Measurements from ENCODE around the gene DCAF10. TPM values are rescaled to one million over a fixed set of nuclear protein-coding genes. Genes with fewer than 3 reads are reported as not detected.
A peak's percentile ranks its signal among the peaks of the same experiment; 100 is the strongest.

DCAF10 gene
- total and polyA plus RNA-seq, 2 donors (not counting 1 experiment from before 2014, with no cell fraction given): 9.5 to 22.1 TPM

DNA sequence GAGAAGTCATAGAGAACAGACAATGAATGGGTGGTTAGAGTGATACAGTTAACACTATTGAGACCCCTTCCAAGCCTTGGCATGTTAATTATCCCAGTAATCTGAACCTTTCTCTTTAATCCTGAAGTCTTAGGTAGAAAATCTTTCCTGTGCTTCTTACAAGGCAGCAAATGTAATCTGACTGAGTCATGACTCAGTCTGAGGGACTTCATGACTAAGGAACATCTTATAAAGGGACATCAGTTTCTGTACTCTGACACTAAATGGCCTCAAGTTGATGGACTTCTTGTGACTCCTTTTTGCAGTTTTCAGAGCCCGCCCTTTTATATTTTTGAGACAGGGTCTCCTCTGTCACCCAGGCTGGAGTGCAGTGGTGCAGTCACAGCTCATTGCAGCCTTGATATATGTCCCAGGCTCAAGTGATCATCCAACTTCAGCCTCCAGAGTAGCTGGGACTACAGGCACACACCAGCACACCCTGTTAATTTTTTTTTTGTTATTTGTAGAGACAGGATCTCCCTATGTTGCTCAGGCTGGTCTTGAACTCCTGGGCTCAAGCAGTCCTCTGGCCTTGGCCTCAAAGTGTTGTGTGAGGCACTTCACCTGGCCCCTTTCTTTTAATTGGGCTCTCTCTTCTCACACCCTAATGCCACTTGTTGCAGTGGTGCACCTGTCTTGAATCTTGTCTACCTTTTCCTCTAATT, 25.2 kb upstream of the DCAF10 start:
- POLR2A ChIA-PET: no interaction called here
- H2AFZ ChIP-seq (ENCODE audit: insufficient read depth, low read depth, low read length, poor library complexity, severe bottlenecking): no peak overlapping the region
- CTCF ChIA-PET: interaction anchor here (0.5 kb wide), 1 partner anchor 106 kb away, joined by 5 read pairs; no protein-coding TSS in a partner anchor
- H3K4me1 ChIP-seq (ENCODE audit: control insufficient read depth in 2 of 2, insufficient read depth in 2 of 2, low read length in 2 of 2): no peaks in the 10 kb centered on the region
- no peaks in the 10 kb centered on the region for H3K27me3 Mint-ChIP-seq
- 100% methylated on average over 1 of the region's 1 CpG for WGBS (ENCODE audit: insufficient coverage)
- no peak overlapping the region for H3K27ac ChIP-seq (ENCODE audit: low read length in 2 of 2)
- H3K4me3 Mint-ChIP-seq: no peak overlapping the region
- H3K4me1 Mint-ChIP-seq: no peaks in the 10 kb centered on the region
- ATAC-seq (ENCODE audit: low read depth) (no peak), DNase-seq (no peak)
- H3K9ac ChIP-seq (ENCODE audit: low read length): no peak overlapping the region
- H3K36me3 ChIP-seq (replicated peaks in 1 of 2; ENCODE audit: control extremely low read depth in 1 of 2, control insufficient read depth in 1 of 2, extremely low read depth in 1 of 2, insufficient read depth in 2 of 2, low read length in 1 of 2): peaks cover 5 to 66% of the 10 kb centered on the region in 2 experiments
- H3K4me3 ChIP-seq (ENCODE audit: control extremely low read depth in 1 of 5, extremely low read depth in 1 of 5, insufficient read depth in 1 of 5, low read depth in 2 of 5, low read length in 4 of 5): no peak overlapping the region
- H3K9me3 ChIP-seq (ENCODE audit: control extremely low read depth in 1 of 3, control insufficient read depth in 2 of 3, insufficient read depth in 1 of 3, low read length in 2 of 3): no peaks in the 10 kb centered on the region
- H4K20me1 ChIP-seq (ENCODE audit: control insufficient read depth, insufficient read depth, low read length, poor library complexity, severe bottlenecking): no peaks in the 10 kb centered on the region
- H3K4me2 ChIP-seq (replicated peaks; ENCODE audit: low read depth, low read length, poor library complexity, severe bottlenecking): no peak overlapping the region
- intact Hi-C loops (cut with micrococcal nuclease): no loop called here
- no peaks in the 10 kb centered on the region for H3K79me2 ChIP-seq (ENCODE audit: control insufficient read depth, insufficient read depth, low read length)
- H3K27me3 ChIP-seq (replicated peaks in 1 of 4; ENCODE audit: control extremely low read depth in 1 of 4, control insufficient read depth in 3 of 4, insufficient read depth in 4 of 4, low read length in 3 of 4): no peaks in the 10 kb centered on the region
- TF ChIP-seq, protein P1, sequence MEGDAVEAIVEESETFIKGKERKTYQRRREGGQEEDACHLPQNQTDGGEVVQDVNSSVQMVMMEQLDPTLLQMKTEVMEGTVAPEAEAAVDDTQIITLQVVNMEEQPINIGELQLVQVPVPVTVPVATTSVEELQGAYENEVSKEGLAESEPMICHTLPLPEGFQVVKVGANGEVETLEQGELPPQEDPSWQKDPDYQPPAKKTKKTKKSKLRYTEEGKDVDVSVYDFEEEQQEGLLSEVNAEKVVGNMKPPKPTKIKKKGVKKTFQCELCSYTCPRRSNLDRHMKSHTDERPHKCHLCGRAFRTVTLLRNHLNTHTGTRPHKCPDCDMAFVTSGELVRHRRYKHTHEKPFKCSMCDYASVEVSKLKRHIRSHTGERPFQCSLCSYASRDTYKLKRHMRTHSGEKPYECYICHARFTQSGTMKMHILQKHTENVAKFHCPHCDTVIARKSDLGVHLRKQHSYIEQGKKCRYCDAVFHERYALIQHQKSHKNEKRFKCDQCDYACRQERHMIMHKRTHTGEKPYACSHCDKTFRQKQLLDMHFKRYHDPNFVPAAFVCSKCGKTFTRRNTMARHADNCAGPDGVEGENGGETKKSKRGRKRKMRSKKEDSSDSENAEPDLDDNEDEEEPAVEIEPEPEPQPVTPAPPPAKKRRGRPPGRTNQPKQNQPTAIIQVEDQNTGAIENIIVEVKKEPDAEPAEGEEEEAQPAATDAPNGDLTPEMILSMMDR (IDR thresholded peaks at IDR 0.05): no peak
- no peak for TF ChIP-seq EZH2 (IDR thresholded peaks at IDR 0.05; ENCODE audit: borderline replicate concordance, insufficient read depth, low read depth, low read length, poor library complexity, severe bottlenecking)
- H3K9me3 Mint-ChIP-seq (ENCODE audit: insufficient read depth): no peaks in the 10 kb centered on the region
- peak overlapping the region; percentile 16 for H3K27ac Mint-ChIP-seq

DNA sequence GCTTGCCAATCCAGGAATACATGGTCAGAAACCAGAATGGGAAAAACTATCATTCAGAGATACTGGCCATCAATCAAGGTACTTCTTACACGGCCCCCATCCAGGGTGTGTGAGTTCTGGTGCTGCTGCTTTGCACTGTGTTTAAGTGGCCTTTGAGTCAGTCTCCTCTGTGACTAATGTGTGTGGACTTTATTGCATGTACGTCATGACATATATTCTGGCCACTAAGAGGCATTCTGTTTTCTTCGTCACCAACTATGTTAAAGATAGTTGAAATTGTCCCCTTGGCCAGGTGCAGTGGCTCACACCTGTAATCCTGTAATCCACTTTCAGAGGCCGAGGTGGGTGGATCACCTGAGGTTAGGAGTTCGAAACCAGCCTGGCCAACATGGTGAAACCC, 24.3 kb upstream of the DCAF10 start:
- CTCF ChIA-PET: interaction anchor here (0.6 kb wide), 1 partner anchor 294 kb away, joined by 3 read pairs; no protein-coding TSS in a partner anchor
- H3K27me3 ChIP-seq (replicated peaks in 1 of 4; ENCODE audit: control extremely low read depth in 1 of 4, control insufficient read depth in 3 of 4, insufficient read depth in 4 of 4, low read length in 3 of 4): no peaks in the 10 kb centered on the region
- WGBS (ENCODE audit: insufficient coverage): 100% methylated on average over 2 of the region's 5 CpGs
- H3K4me3 ChIP-seq (ENCODE audit: control extremely low read depth in 1 of 5, extremely low read depth in 1 of 5, insufficient read depth in 1 of 5, low read depth in 2 of 5, low read length in 4 of 5): no peak overlapping the region
- H3K4me1 ChIP-seq (ENCODE audit: control insufficient read depth in 2 of 2, insufficient read depth in 2 of 2, low read length in 2 of 2): no peaks in the 10 kb centered on the region
- ATAC-seq (ENCODE audit: low read depth) (no peak), DNase-seq (no peak)
- Mint-ChIP-seq H3K4me1 (no peaks in the 10 kb centered on the region), H3K9me3 (ENCODE audit: insufficient read depth) (no peaks in the 10 kb centered on the region), H3K4me3 (no peak overlapping the region), H3K27ac (no peak overlapping the region), H3K27me3 (no peaks in the 10 kb centered on the region)
- H2AFZ ChIP-seq (ENCODE audit: insufficient read depth, low read depth, low read length, poor library complexity, severe bottlenecking): no peak overlapping the region
- TF ChIP-seq, protein P1 (IDR thresholded peaks at IDR 0.05): no peak
- no peak for TF ChIP-seq EZH2 (IDR thresholded peaks at IDR 0.05; ENCODE audit: borderline replicate concordance, insufficient read depth, low read depth, low read length, poor library complexity, severe bottlenecking)
- H3K9me3 ChIP-seq (ENCODE audit: control extremely low read depth in 1 of 3, control insufficient read depth in 2 of 3, insufficient read depth in 1 of 3, low read length in 2 of 3): no peaks in the 10 kb centered on the region
- H3K79me2 ChIP-seq (ENCODE audit: control insufficient read depth, insufficient read depth, low read length): no peaks in the 10 kb centered on the region
- no peak overlapping the region for H3K27ac ChIP-seq (ENCODE audit: low read length in 2 of 2)
- intact Hi-C loops (cut with micrococcal nuclease): no loop called here
- no peaks in the 10 kb centered on the region for H4K20me1 ChIP-seq (ENCODE audit: control insufficient read depth, insufficient read depth, low read length, poor library complexity, severe bottlenecking)
- POLR2A ChIA-PET: no interaction called here
- H3K36me3 ChIP-seq (replicated peaks in 1 of 2; ENCODE audit: control extremely low read depth in 1 of 2, control insufficient read depth in 1 of 2, extremely low read depth in 1 of 2, insufficient read depth in 2 of 2, low read length in 1 of 2): peaks cover 2 to 66% of the 10 kb centered on the region in 2 experiments
- no peak overlapping the region for H3K9ac ChIP-seq (ENCODE audit: low read length)
- no peak overlapping the region for H3K4me2 ChIP-seq (replicated peaks; ENCODE audit: low read depth, low read length, poor library complexity, severe bottlenecking)

Measured in B cell (primary cell).